Central memory CD8-positive, alpha-beta T cell (primary cell): ENCODE results near the gene CHURC1.
"Not testable (repeated sequence)": the region's sequence is repeated elsewhere in the genome, so short reads cannot be mapped to it uniquely, and the experiment has no call there.

Source experiments
- ATAC-seq: fragments of 150-1000 bp; cut with Tn5 transposase; replicated peaks from 2 replicates; pipeline ENCODE4 v1.10.0; 2022; ENCODE audit warnings: mild to moderate bottlenecking, moderate FRiP score, moderate number of reproducible peaks; ENCODE audit not compliant: poor library complexity, severe bottlenecking; ENCODE audit errors: extremely low read depth
- DNase-seq, 2 donors: peaks; one replicate each; pipeline ENCODE4 v3.0.0; 2021; ENCODE audit warnings: low spot score in 2 of 2
- H3K27ac Mint-ChIP-seq: one replicate; pipeline ENCODE4 v1.8.0; 2022; ENCODE audit warnings: low read depth, mild to moderate bottlenecking, moderate library complexity, mixed read lengths
- H3K27me3 Mint-ChIP-seq: one replicate; pipeline ENCODE4 v1.8.0; 2022; ENCODE audit warnings: mixed read lengths
- H3K36me3 Mint-ChIP-seq: one replicate; pipeline ENCODE4 v1.8.0; 2022; ENCODE audit warnings: mild to moderate bottlenecking, moderate library complexity, mixed read lengths; ENCODE audit not compliant: insufficient read depth
- H3K4me1 Mint-ChIP-seq: one replicate; pipeline ENCODE4 v1.8.0; 2022; ENCODE audit warnings: mixed read lengths
- H3K4me3 Mint-ChIP-seq: one replicate; pipeline ENCODE4 v1.8.0; 2022; ENCODE audit warnings: mild to moderate bottlenecking, moderate library complexity, mixed read lengths
- H3K9me3 Mint-ChIP-seq: one replicate; pipeline ENCODE4 v1.8.0; 2022; ENCODE audit warnings: mixed read lengths

Gene CHURC1

DNA sequence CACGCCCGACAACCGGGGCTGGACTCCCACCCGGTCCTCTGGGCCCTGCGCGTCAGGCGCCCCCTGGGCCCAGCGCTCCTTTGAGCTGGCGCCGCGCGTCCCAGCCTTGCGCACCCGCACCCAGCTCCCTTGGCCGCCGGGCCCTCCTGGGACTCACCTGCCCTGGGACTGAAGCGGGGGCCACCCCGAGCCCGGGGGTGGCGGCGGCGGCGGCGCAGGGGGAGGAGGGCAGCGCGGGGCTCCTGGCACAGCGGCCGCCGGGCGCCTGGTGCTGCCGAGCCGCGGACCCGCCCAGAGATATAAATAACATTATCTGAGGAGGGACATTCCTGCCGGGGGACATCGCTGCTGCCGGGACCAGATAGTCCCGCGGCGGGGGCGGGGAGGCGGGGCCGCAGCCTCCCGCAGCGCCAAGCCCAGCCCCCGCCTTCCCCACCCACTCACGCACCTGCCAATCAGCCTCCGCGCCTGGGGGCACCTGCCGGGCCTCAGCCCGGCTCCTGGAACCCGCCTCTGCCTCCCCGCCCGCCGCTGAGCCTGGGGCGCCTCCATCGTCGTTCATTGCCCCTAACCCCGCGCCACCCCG is 34.5 kb upstream of the CHURC1 start, which contains the start of gene SPTB:
TSS of gene SPTB (minus strand) at position 273 of the 586 bp plus-strand sequence. CDS start 56,813 bp downstream, outside the sequence.
- peak within 1 kb of the TSS; percentile 79 for H3K4me3 Mint-ChIP-seq
- H3K9me3 Mint-ChIP-seq = no peaks in the 10 kb centered on the region
- no peaks in the 10 kb centered on the region for H3K4me1 Mint-ChIP-seq
- H3K36me3 Mint-ChIP-seq = peaks cover 1% of the 10 kb centered on the region
- DNase-seq (peak in 1 of 2 donors; percentile 16), ATAC-seq (peak; percentile 66)
- peaks cover 84% of the 10 kb centered on the region for H3K27me3 Mint-ChIP-seq
- H3K27ac Mint-ChIP-seq = no peak within 1 kb of the TSS

- H3K4me3 Mint-ChIP-seq = peak overlapping the region; percentile 79
- peak in 1 of 2 donors; percentile 41 for DNase-seq
- H3K36me3 Mint-ChIP-seq = peaks cover 1% of the 10 kb centered on the region
- H3K27me3 Mint-ChIP-seq = peaks cover 85% of the 10 kb centered on the region
- no peaks in the 10 kb centered on the region for H3K9me3 Mint-ChIP-seq
- H3K4me1 Mint-ChIP-seq = no peaks in the 10 kb centered on the region
- ATAC-seq = peak; percentile 69
- H3K27ac Mint-ChIP-seq = no peak overlapping the region
Observed at GRCh38 chr14:64880221-64881121, 33.8 kb upstream of the CHURC1 start.

- Mint-ChIP-seq H3K27me3 (peaks cover 71% of the 10 kb centered on the region), H3K4me3 (no peak overlapping the region), H3K36me3 (peaks cover 1% of the 10 kb centered on the region)
Observed at GRCh38 chr14:64885559-64885958, 28.7 kb upstream of the CHURC1 start.

DNA sequence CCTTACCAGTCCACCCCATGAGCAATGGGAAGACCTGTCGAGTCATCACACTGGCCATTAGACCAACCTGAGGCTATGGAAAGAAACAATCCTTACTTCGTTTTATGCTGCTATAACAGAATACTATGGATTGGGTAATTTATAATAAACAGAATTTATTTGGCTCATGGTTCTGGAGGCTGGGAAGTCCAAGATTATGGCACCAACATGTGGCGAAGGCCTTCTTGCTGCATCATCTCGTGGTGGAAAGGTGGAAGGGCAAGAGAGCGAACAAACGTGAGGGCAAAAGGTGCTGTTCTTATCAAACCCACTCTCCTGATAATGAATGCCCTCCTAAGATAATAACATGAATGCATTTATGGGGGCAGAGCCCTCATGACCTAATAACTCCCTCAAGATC is 24.9 kb upstream of the CHURC1 start:
- no peak overlapping the region for H3K27ac Mint-ChIP-seq
- DNase-seq = no peak
- H3K4me1 Mint-ChIP-seq = no peaks in the 10 kb centered on the region
- no peaks in the 10 kb centered on the region for H3K36me3 Mint-ChIP-seq
- no peaks in the 10 kb centered on the region for H3K9me3 Mint-ChIP-seq
- H3K4me3 Mint-ChIP-seq = no peak overlapping the region
- H3K27me3 Mint-ChIP-seq = peaks cover 41% of the 10 kb centered on the region
- ATAC-seq = no peak

More at GRCh38 chr14:64885559-64885958, 28.7 kb upstream of the CHURC1 start:
- H3K4me1 Mint-ChIP-seq = no peaks in the 10 kb centered on the region
- no peak for ATAC-seq
- no peak for DNase-seq
- no peaks in the 10 kb centered on the region for H3K9me3 Mint-ChIP-seq
- H3K27ac Mint-ChIP-seq = no peak overlapping the region

- peaks cover 21% of the 10 kb centered on the region for H3K27me3 Mint-ChIP-seq
- H3K4me3 Mint-ChIP-seq = no peak overlapping the region
- ATAC-seq (no peak), DNase-seq (no peak)
- H3K36me3 Mint-ChIP-seq = no peaks in the 10 kb centered on the region
- no peaks in the 10 kb centered on the region for H3K4me1 Mint-ChIP-seq
- H3K9me3 Mint-ChIP-seq = no peaks in the 10 kb centered on the region
- H3K27ac Mint-ChIP-seq = no peak overlapping the region
Observed at GRCh38 chr14:64891173-64891838, 22.9 kb upstream of the CHURC1 start.

DNA sequence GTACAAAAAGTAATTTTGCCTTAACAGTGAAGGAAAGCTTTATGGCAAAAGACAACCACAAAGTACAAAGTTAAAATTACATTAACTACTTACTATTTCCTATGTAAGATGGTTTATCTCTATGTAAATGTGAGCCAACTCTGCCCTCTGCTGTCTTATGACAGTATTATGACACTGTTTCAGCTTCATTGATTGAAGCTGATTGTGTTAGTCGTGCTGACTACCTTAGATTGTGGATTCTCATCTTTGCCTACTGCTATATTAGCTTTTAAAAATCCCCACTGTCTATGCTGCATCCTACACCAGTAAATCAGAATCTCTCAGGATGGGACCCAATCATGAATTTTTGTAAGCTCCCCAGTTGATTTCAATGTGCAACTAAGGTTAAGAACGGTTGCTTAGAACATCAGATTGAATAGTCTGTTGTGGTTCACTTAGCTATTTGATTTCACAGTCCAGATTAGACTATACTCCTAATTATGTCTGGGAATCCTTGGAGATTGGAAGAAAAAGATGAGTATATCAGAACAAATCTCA is 22.3 kb upstream of the CHURC1 start:
- H3K27me3 Mint-ChIP-seq = peaks cover 18% of the 10 kb centered on the region
- H3K4me3 Mint-ChIP-seq = no peak overlapping the region
- no peaks in the 10 kb centered on the region for H3K4me1 Mint-ChIP-seq
- H3K9me3 Mint-ChIP-seq = no peaks in the 10 kb centered on the region
- ATAC-seq (peak; percentile 80), DNase-seq (no peak)
- no peak overlapping the region for H3K27ac Mint-ChIP-seq
- no peaks in the 10 kb centered on the region for H3K36me3 Mint-ChIP-seq

GRCh38 chr14:64899958-64900357 is 14.3 kb upstream of the CHURC1 start:
- ATAC-seq = no peak
- Mint-ChIP-seq H3K9me3 (no peaks in the 10 kb centered on the region), H3K4me3 (no peak overlapping the region), H3K27ac (no peak overlapping the region), H3K36me3 (no peaks in the 10 kb centered on the region), H3K4me1 (no peaks in the 10 kb centered on the region), H3K27me3 (peaks cover 26% of the 10 kb centered on the region)
- no peak for DNase-seq

- no peak overlapping the region for H3K4me3 Mint-ChIP-seq
- H3K4me1 Mint-ChIP-seq = no peaks in the 10 kb centered on the region
- H3K36me3 Mint-ChIP-seq = no peaks in the 10 kb centered on the region
- no peaks in the 10 kb centered on the region for H3K9me3 Mint-ChIP-seq
- ATAC-seq = no peak
- no peak for DNase-seq
- H3K27ac Mint-ChIP-seq = no peak overlapping the region
- H3K27me3 Mint-ChIP-seq = peaks cover 42% of the 10 kb centered on the region
Observed at GRCh38 chr14:64906022-64906421, 8.2 kb upstream of the CHURC1 start.

- Mint-ChIP-seq H3K27ac (no peak overlapping the region), H3K27me3 (peaks cover 28% of the 10 kb centered on the region), H3K4me3 (no peak overlapping the region), H3K4me1 (peaks cover 19% of the 10 kb centered on the region), H3K9me3 (no peaks in the 10 kb centered on the region), H3K36me3 (peaks cover 16% of the 10 kb centered on the region)
- DNase-seq (no peak), ATAC-seq (no peak)
Observed at GRCh38 chr14:64910847-64911495, 3.3 kb upstream of the CHURC1 start.

GRCh38 chr14:64912261-64912660 is 2.0 kb upstream of the CHURC1 start:
- no peak for ATAC-seq

DNA sequence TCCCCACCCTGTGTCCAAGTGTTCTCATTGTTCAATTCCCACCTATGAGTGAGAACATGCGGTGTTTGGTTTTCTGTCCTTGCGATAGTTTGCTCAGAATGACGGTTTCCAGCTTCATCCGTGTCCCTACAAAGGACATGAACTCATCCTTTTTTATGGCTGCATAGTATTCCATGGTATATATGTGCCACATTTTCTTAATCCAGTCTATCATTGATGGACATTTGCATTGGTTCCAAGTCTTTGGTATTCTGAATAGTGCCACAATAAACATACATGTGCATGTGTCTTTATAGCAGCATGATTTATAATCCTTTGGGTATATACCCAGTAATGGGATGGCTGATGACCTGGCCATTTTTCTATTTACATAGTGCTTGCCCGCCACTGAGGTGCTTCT is 778 bp upstream of the CHURC1 start:
- not testable (repeated sequence) for H3K27me3 Mint-ChIP-seq, DNase-seq, H3K9me3 Mint-ChIP-seq, ATAC-seq
- peak overlapping the region; percentile 93 for H3K4me3 Mint-ChIP-seq
- peaks cover 42% of the 10 kb centered on the region for H3K4me1 Mint-ChIP-seq
- H3K36me3 Mint-ChIP-seq = peaks cover 18% of the 10 kb centered on the region
- H3K27ac Mint-ChIP-seq = peak overlapping the region; percentile 98

More at GRCh38 chr14:64912261-64912660, 2.0 kb upstream of the CHURC1 start:
- peaks cover 15% of the 10 kb centered on the region for H3K27me3 Mint-ChIP-seq
- H3K9me3 Mint-ChIP-seq = no peaks in the 10 kb centered on the region
- no peak for DNase-seq
- no peak overlapping the region for H3K27ac Mint-ChIP-seq
- H3K36me3 Mint-ChIP-seq = peaks cover 18% of the 10 kb centered on the region
- H3K4me3 Mint-ChIP-seq = no peak overlapping the region
- peaks cover 31% of the 10 kb centered on the region for H3K4me1 Mint-ChIP-seq

GRCh38 chr14:64915029-64915424 is 772 bp downstream of the CHURC1 start:
- Mint-ChIP-seq H3K4me3 (peak overlapping the region; percentile 93), H3K4me1 (peaks cover 54% of the 10 kb centered on the region), H3K36me3 (peaks cover 20% of the 10 kb centered on the region), H3K27ac (peak overlapping the region; percentile 98), H3K27me3 (peaks cover 8% of the 10 kb centered on the region), H3K9me3 (no peaks in the 10 kb centered on the region)
- DNase-seq (no peak), ATAC-seq (no peak)
